ENCODE measurements around the gene KIF1A.

Gene KIF1A

GRCh38 chr2:240768216-240768615 is 51.8 kb downstream of the KIF1A start:
- DNase-seq (ENCODE audit: low read depth in 2 of 2): no peak

DNA sequence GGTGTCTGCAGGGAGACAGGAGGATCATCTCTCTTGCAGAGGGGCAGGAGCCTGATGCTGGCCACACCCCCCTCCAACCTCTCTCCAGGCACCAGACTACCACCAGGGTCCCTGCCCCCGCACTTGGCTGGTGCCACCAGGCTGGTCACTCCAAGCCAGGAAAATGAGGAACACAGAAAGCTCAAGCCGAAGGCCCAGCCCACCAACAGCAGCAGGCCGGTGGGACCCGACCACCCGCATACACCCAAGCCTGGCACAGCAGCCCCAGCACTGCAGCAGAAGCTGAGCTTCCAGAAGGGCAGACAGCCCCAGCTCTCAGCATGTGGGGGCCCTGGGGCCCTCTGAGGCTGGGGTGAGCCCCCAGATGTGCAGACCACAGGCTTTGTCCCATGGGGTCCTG is 52.7 kb downstream of the KIF1A start:
- no peak for DNase-seq (ENCODE audit: low read depth in 2 of 2)

GRCh38 chr2:240766072-240766471 is 53.9 kb downstream of the KIF1A start:
- no peak for DNase-seq (ENCODE audit: low read depth in 2 of 2)

DNA sequence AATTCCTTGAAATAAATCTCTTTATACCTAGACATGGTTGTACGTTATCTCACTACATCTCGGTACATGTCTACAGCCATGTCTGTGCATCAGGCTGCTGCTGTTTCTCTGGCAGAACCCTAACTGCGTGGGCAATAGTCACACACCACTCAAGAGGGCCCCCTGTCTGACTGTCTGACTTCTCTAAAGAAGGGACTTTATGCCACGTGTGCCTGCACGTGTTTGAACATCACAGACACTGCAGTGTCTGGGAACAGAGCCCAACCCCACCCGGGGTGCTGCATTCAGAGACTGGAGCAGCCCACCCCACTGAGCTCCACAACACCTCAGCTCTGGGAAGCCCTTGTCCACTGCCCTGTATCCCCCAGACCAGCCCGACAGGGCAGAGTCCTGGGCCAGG is 55.0 kb downstream of the KIF1A start:
- DNase-seq (ENCODE audit: low read depth in 2 of 2): no peak

DNA sequence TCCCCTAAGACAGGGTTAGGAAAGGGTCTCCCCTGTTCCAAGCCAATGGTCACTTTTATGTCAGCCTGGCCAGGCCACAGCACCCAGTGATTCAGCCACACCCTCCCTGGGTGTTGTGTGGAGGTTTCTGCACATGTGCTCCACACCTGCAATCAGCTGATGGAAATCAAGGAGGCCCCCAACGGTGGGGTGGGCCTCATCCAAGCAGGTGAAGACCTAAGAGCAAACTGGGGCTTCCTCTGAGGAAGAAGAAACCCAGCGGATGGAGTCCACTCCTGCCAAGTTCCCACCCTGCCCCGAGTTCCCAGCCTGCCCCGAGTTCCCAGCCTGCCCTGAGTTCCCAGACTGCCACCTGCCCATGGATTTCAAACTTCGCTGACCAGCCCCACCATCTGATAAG is 55.4 kb downstream of the KIF1A start:
- no peak for DNase-seq (ENCODE audit: low read depth in 2 of 2)

DNA sequence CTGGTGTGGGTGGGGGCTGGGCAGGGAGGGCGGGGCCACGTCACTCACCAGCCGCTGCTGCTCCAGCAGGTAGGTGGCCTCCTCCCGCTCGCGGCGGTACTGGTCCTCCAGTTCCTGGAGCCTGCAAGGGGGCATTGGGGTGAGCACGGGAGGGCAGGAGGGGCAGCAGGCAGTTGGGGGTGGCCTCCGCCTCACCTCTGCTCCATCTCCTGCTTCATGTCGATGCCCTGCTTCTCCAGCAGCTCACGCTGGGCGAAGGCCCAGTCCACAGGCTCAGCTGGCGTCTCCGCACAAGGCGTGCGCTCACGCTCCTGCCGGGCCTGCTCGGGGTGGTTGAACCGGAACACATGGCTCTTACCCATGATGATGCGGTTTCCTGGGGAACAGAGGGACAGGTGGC is 57.0 kb downstream of the KIF1A start:
- DNase-seq (ENCODE audit: low read depth in 2 of 2): no peak

GRCh38 chr2:240762249-240762648 is 57.8 kb downstream of the KIF1A start:
- DNase-seq (ENCODE audit: low read depth in 2 of 2): no peak

DNA sequence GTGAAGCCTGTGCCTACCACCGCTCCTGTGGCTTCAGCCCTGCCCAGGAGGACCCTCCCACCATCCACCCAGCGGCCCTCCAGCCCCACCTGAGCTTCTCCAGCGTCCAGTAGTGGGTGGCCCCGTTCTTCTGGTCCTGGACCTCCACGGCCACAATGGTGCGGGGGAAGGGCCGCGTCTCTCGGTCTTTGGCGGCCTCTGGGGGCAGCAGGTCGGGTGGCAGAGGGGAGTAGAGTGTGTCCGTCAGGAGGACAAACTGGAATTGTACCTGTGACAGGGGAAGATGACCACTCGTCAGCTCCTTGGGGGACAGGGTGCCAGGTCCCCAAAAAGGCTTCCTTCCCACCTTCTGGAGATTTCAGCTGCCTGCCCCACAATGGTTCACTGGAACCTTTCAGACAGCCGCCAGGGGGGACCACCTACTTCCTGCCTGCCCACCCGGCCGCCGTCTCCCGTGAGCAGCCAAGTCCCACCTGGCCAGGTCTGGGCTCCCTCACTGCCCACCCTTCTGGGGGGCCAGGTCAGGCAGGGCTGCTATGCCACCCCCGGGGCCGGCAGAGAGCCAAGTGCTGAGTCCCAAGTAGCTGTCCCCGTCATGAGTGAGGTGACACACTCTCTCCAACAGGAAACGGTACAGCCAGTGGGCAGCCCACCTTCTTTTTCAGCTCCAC is 59.3 kb downstream of the KIF1A start:
- no peak for DNase-seq (ENCODE audit: low read depth in 2 of 2)

DNA sequence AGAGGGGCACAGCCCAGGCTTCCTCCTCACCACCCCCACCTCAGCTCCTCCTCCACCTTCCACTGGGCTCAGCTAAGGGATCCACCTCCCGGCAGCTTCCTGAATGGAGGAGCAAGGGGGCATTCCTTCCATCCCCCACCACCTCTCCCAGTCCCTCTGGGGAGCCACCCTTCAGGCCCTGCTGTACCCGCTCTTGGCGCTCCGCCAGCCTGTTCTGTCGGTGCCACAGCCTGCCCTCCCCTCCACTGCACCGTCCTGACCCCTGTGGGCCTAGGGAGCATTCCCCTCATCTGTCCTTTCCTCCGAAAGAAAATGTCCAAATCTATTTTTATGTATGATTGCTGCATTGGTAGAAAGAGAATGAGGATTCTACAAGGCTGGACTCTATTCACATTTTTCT is 59.9 kb downstream of the KIF1A start:
- no peak for DNase-seq (ENCODE audit: low read depth in 2 of 2)

DNA sequence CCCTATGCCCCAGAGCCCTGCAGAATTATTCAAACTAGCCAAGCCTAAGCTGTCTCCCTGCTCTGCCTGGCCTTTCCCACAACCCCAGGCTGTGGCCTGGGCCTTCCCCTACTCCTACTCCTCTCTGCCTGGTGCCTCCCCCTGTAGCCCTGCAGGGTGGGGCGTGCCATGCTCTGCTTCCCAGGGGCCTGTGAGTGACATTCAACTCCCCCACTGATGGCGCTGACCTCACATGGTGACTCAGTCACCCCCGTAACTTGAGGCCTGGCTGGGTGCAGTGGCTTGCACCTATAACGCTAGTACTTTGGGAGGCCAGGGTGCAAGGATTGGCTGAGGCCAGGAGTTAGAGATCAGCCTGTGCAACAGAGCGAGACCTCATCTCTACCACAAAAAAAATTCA is 60.6 kb downstream of the KIF1A start:
- DNase-seq (ENCODE audit: low read depth in 2 of 2): no peak

GRCh38 chr2:240757086-240757614 is 62.9 kb downstream of the KIF1A start:
- DNase-seq (ENCODE audit: low read depth in 2 of 2): no peak

- no peak for DNase-seq (ENCODE audit: low read depth in 2 of 2)
Measured at GRCh38 chr2:240752209-240752608, 67.8 kb downstream of the KIF1A start.

- no peak for DNase-seq (ENCODE audit: low read depth in 2 of 2)
Measured at GRCh38 chr2:240750409-240750808, 69.6 kb downstream of the KIF1A start.

DNA sequence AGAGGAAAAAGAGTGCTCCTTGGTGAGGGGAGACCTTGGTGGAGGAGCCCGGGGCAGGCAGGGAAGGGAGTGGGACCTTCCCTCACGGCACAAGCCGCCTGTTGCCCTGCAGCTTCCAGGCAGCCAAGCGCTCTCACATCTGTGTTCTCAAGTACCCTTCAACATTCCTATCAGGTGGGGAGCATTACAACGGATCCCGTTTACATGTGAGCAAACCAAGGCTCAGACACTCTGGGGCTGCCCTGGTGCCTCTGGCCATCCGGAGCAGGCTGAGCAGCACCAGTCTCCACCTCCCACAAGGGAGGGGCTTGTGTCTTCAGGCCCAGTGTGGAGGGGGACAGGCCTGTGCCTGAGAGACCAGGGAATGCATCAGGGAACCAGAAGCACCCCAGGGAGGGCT is 70.5 kb downstream of the KIF1A start:
- no peak for DNase-seq (ENCODE audit: low read depth in 2 of 2)

GRCh38 chr2:240747256-240747655 is 72.8 kb downstream of the KIF1A start:
- DNase-seq (ENCODE audit: low read depth in 2 of 2): no peak

- DNase-seq (ENCODE audit: low read depth in 2 of 2): no peak
Measured at GRCh38 chr2:240746671-240747070, 73.3 kb downstream of the KIF1A start.

DNA sequence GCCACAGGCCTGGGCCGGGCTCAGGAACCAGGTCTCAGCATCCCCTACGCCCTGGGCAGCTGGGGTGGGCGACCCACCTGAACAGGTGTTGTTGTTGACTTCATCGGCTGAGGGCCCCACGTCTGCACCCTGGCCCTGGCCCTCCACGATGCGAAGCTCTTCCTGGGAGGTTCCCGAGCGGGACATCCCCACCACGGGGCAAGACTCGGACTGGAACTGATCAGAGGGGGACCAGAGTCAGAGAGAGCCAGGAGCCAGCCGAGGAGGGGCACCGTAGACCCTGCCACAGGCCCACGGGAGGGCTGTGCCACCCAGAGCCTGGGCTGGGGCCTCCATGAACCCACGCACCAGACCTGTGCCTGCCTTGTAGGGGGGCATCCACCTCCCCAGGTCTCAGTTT is 74.1 kb downstream of the KIF1A start:
- DNase-seq (ENCODE audit: low read depth in 2 of 2): no peak

DNA sequence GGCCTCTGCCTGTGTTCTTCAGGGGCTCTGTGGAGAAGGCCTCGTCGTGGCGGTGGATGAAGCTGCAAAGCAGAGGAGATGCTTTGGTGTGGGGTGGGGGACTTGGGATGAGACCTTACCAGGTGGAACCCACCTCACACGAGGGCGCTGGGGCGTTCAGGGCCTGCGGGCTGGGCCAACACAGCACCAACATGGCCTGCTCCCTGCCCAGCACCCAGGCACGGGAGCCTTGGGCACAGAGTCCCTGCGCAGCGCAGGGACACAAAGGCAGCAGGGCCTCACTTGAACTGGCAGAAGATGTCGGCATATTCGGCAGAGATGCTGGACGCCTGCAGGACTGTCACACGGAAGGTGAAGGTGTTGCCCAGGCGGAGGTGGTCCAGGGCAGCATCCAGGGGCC is 74.6 kb downstream of the KIF1A start:
- DNase-seq (ENCODE audit: low read depth in 2 of 2): no peak

DNA sequence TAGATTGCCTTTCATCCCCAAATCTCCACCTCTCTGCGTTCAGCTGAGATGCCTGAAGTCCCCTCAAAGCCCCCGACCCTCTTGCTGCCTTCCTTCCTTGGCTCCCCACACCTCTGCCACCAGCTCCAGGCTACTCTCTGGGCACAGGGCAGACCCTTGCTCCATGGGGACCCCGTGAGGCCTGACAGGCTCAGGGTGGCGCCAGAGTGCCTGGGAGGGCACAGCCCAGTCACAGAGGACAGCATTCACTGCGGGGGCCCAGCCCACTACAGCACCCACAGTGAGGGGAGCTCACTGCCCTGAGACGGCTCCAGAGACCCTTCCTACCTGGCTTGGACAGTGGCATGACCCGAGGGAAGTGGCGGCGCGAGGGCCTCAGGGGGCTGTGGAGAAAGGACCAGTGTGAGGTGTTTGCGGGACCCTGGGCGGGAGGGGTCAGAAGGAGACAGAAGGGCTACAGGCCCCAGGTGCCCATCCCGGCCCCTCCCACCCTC is 77.4 kb downstream of the KIF1A start:
- no peak for DNase-seq (ENCODE audit: low read depth in 2 of 2)

DNA sequence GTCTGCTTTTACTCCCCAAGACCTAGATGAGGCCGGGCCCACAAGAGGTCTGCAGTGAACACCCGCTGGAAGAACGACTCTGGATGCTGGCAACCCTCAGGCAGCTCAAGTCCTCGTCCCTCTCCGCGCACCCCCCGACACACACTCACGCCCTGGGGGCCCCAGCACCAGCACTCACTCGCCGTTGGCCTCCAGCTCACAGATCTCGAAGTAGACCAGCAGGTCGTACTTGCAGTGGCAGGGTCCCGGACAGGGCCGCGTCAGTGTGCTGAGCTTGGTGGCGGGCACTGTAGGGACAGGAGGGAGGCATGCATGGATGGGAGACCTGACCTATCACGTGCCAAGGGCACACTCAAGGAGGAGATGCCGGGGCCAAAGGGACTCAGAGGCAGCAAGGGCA is 78.9 kb downstream of the KIF1A start:
- DNase-seq (ENCODE audit: low read depth in 2 of 2): no peak

GRCh38 chr2:240739797-240740196 is 80.2 kb downstream of the KIF1A start:
- no peak for DNase-seq (ENCODE audit: low read depth in 2 of 2)

DNA sequence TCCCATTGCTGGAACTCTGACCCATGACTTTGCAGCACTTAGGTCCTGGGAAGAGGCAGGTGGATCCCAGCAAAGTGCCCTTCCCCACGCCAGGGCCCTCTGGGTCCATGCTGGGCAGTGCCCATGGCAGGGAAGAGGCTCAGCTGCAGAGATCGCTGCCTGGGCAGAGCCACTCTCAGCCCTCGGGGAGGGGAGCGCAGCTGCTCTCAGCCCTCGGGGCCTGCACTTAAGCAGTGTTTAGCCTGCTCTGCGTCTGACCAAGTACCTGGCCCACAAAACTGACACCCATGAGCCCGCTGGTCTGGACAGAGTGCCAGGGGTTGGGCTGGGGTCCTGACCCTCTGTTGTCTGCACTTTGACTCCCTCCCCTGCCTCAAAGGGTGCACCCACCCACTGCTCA is 82.1 kb downstream of the KIF1A start:
- no peak for DNase-seq (ENCODE audit: low read depth in 2 of 2)

DNA sequence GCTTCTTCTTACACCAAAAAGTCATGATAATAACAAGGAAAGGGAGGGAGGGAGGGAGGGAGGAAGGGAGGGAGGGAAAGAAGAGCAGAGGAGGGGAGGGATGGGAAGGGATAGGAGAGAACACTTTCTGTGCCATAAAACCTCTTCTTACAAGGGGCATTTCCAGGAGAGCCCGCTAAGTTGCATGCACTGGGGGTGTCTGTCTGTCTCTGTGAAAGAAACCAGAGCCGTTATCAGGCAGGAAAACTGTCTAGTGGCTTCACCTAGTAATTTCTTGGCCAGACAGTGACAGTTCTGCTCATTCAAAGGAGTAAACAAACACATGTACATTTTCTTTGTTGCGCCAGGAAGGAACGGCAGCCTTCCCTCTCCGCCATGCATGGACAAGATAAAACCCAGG is 82.5 kb downstream of the KIF1A start:
- no peak for DNase-seq (ENCODE audit: low read depth in 2 of 2)
